HG03097 (cell line): Measurements from ENCODE around the gene ABCA4.
"Not testable (repeated sequence)": the region's sequence is repeated elsewhere in the genome, so short reads cannot be mapped to it uniquely, and the experiment has no call there.

ENCODE experiments used
- ATAC-seq: cut with Tn5 transposase; IDR thresholded peaks from one replicate; pipeline ENCODE4 v1.9.1; 2021; ENCODE audit not compliant: unreplicated experiment, low FRiP score

The ABCA4 gene

GRCh38 chr1:94011709-94012595, 109.0 kb downstream of the ABCA4 start:
- ATAC-seq, result no peak

- no peak for ATAC-seq
These were observed 109.8 kb downstream of the ABCA4 start for GRCh38 chr1:94011129-94011528.

GRCh38 chr1:94009304-94009703, 111.6 kb downstream of the ABCA4 start:
- no peak for ATAC-seq

GRCh38 chr1:94006604-94007003, 114.3 kb downstream of the ABCA4 start:
- no peak for ATAC-seq

- no peak for ATAC-seq
These were observed 116.0 kb downstream of the ABCA4 start for GRCh38 chr1:94004924-94005323.

- no peak for ATAC-seq
These were observed 118.7 kb downstream of the ABCA4 start for GRCh38 chr1:94002046-94002787.

GRCh38 chr1:94001397-94002045, 119.4 kb downstream of the ABCA4 start:
- no peak for ATAC-seq

- ATAC-seq, result no peak
These were observed 120.3 kb downstream of the ABCA4 start for GRCh38 chr1:94000510-94001282.

- no peak for ATAC-seq
These were observed 121.0 kb downstream of the ABCA4 start for GRCh38 chr1:93999840-94000415.

GRCh38 chr1:93998532-93998931, 122.4 kb downstream of the ABCA4 start:
- ATAC-seq, result not testable (repeated sequence)

- no peak for ATAC-seq
These were observed 123.2 kb downstream of the ABCA4 start for GRCh38 chr1:93997756-93998155.

- ATAC-seq, result no peak
These were observed 125.0 kb downstream of the ABCA4 start for GRCh38 chr1:93995837-93996536.

GRCh38 chr1:93993731-93994130, 127.2 kb downstream of the ABCA4 start:
- no peak for ATAC-seq

- no peak for ATAC-seq
These were observed 128.0 kb downstream of the ABCA4 start for GRCh38 chr1:93992954-93993353.

- ATAC-seq, result no peak
These were observed 128.8 kb downstream of the ABCA4 start for GRCh38 chr1:93992190-93992589.

- no peak for ATAC-seq
These were observed 129.7 kb downstream of the ABCA4 start for GRCh38 chr1:93991271-93991670.

- not testable (repeated sequence) for ATAC-seq
These were observed 130.5 kb downstream of the ABCA4 start for GRCh38 chr1:93990477-93990876.

GRCh38 chr1:93990010-93990409, 130.9 kb downstream of the ABCA4 start:
- ATAC-seq, result no peak

- no peak for ATAC-seq
These were observed 131.3 kb downstream of the ABCA4 start for GRCh38 chr1:93989601-93990000.
